GM18868 (cell line): Measurements from ENCODE around the gene NSUN3.

ENCODE experiments used
- ATAC-seq: cut with Tn5 transposase; IDR thresholded peaks from one replicate; pipeline ENCODE4 v1.9.1; 2021; ENCODE audit warnings: mild to moderate bottlenecking, moderate library complexity; ENCODE audit not compliant: unreplicated experiment

NSUN3 gene

DNA sequence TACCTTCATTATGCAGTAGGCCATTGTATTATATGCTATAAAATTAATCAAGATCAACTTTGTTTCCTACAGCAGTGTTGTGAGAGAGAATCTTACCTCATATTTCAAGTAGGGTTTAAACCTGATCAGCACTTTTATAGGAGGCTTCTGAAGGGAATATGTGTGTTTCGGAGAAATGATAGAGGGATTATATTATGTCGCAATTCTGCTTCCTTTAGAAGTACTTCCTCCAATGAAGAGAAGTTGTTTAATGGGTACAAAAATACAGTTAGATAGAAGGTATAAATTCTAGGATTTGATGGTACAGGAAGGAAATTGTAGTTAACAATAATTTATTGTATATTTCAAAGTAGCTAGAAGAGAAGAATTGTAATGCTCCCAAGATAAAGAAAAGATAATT lies 54.9 kb downstream of the NSUN3 start:
- ATAC-seq, result no peak

GRCh38 chr3:94118390-94118789 lies 55.5 kb downstream of the NSUN3 start:
- no peak for ATAC-seq

DNA sequence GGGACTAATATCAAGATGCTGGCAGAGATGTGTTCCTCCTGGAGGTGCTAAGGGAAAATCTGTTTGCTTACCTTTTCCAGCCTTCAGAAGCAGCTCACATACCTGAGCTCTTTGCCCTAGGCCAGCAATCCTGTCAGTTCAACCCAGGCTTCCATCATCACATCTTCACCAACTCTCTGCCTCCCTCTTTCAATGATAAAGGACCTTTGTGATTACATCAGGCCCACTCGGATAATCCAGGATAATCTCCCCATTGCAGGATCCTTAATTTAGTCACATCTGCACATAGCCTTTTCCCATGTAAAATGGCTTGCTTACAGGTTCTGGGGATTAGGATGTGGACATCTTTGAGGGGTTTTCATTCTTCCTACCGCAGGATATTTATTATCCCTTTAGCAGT lies 58.3 kb downstream of the NSUN3 start:
- ATAC-seq, result no peak

- ATAC-seq, result no peak
These were observed 64.3 kb downstream of the NSUN3 start for GRCh38 chr3:94127115-94127514.

DNA sequence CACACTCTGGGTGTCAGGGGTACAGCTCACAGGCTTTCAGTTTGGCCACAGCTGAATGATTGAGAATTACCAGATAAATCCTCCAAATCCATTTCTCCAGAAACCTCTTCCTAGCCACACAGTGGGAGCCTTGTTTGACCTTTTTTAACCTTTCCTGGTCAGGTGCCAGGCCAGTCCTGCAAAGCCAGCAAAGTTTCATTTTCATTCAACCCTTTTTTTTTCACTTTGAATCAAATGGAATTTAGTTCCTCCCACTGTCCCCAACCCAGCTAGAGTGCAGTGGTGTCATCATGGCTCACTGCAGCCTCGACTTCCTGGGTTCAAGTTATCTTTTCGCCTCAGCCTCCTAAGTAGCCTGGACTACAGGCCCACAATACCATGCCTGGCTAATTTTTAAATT lies 67.8 kb downstream of the NSUN3 start:
- no peak for ATAC-seq

DNA sequence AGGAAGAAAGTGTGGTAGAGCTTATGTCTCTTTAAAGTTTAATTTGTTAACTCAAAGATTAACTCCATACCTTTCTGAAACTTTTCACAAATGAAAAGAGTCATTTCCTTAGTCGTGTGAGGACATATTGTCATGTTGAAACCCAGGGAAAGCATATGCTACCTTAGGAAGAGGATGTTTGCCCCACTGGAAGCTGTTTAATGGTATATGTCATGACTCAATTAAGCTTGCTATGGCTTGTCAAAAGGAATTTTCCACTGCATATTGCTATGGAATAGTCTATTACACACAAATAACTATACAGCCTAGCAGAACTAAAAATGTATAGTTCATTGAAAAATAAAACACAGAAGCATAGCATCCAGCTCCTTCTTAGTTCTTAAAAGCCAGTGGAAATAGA lies 69.9 kb downstream of the NSUN3 start:
- no peak for ATAC-seq

DNA sequence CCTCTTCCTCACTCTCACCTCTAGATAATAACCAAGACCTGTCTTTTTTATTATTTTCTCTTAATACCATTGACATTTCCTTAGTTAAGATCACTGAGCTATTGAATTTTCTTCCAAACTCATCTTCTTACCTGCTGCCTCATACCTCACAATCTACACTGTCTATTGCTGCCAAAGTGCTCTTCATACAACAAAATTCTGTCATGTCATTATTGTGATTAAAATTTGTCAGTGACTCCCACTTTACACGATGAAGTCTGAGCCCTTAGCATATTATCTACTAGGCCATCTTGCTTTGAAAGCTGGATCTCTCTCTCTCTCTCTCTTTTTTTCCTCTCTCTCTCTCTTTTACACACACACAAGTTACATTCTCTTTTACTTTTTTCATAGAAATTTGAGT lies 73.3 kb downstream of the NSUN3 start:
- no peak for ATAC-seq

DNA sequence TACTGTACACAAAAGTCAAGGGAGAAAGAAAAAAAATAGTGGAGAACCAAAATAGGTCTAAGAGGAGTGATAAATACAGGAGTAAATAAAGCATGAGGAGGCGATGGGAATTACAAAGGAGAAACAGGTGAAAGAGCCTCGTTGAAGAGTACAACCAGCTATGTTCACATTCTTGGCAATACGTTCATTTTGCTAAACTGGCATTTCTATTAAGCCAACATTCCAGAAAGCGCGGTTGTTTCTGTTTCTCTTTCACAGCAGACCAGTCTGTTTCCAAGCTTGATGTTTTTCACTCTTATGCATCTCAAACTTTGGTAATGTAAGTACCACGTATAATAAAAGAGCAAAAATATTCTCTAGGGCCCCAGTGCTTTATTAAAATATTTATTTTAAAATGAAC lies 74.5 kb downstream of the NSUN3 start:
- no peak for ATAC-seq

GRCh38 chr3:94146455-94146854 lies 83.6 kb downstream of the NSUN3 start:
- ATAC-seq, result no peak

GRCh38 chr3:94147012-94147411 lies 84.2 kb downstream of the NSUN3 start:
- ATAC-seq, result no peak

DNA sequence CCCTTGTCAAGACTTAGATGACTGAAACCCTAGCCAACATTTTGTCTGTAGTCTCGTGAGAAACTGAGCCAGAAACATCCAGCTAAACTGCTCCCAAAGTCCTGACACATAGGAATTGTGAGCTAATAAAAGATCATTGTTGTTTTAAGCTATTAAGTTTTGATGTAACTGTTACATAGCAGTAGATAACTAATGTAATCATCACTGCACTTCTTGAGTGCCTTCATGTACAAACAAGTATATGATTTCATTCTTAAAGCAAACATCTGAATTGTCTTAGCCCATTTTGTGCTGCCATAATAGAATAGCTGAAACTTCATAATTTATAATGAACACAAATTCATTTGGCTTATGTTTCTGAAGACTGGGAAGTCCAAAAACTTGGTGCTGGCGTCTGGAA lies 87.3 kb downstream of the NSUN3 start:
- ATAC-seq, result no peak

GRCh38 chr3:94156626-94157025 lies 93.8 kb downstream of the NSUN3 start:
- ATAC-seq, result no peak

- no peak for ATAC-seq
These were observed 95.7 kb downstream of the NSUN3 start for GRCh38 chr3:94158512-94158911.

DNA sequence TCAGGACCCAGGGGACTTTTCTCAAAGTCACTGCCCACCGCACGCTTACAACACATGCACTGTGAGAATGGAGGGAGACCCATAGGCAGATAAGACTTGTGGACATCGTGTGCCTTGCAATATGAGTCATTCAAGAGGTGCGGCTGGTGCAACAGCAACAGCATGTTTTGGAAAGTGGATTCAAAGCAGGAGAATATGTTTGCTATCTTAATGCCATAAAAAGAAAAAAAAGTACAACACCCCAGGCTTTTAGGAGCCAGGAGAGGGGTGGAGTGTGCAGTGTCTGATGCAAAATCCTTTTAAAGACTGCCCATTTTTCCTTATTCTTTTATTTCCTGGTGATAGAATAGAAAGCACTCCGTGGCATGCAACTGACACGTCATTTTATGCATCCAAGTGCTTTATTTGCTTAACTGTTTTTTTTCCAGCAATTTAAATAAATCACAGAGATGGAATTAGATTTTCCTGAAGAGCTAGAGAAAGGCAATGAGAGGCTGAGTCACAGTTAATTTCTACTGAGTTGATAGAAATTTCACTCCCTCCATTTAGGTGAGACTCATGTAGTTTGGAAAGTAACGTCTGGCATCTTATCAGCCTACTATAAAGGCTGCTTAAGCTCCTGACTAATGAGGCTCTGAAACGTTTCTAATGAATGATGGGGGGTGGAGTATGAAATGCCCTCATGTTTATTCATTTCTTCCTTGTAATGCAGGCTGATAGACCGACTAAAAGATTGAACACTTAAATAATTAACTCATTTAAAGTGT lies 96.4 kb downstream of the NSUN3 start:
- no peak for ATAC-seq

GRCh38 chr3:94162700-94163099 lies 99.8 kb downstream of the NSUN3 start:
- ATAC-seq, result peak; percentile 92

- ATAC-seq, result no peak
These were observed 104.5 kb downstream of the NSUN3 start for GRCh38 chr3:94167346-94167745.

- ATAC-seq, result no peak
These were observed 104.9 kb downstream of the NSUN3 start for GRCh38 chr3:94167796-94168195.

GRCh38 chr3:94171954-94172353 lies 109.1 kb downstream of the NSUN3 start:
- peak; percentile 75 for ATAC-seq

GRCh38 chr3:94172695-94173310 lies 109.9 kb downstream of the NSUN3 start:
- no peak for ATAC-seq

DNA sequence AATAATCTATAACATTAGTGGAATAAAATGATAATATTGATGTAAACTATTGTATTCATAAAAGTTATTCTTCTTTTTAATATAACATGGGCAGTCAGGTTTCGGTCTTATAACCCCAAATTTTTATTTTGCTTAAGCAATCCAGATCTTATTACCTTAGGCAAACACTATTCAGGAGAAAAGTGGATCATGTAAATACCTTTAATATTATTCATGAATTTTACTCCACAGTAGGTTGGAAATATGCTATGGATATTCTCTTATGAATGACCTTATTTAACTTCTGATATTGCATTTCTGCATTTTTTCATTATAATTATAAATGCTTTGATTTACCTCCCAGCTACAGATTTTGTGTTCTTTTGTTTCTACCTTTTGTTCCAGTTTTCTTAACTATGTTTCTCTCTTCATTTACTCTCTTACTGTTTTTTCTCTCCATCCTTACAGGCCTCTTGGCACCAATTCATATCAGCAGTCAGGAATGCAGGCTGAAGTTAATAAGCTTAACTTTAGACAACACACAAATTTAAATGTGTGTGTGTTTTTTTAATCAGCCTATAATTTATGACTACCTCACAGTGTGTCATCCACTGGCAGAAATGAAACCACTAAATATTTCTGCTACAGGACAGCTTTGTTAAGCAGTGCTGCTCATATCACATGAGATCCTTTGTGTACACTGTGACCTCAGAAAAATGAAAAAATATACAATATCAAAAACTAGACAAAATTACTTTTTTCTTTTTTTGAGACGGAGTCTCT lies 111.0 kb downstream of the NSUN3 start:
- ATAC-seq, result no peak

GRCh38 chr3:94175677-94176076 lies 112.8 kb downstream of the NSUN3 start:
- no peak for ATAC-seq
